OCI-LY3 (cell line): ENCODE results near the gene EEF1AKMT3.
A peak's percentile ranks its signal among the peaks of the same experiment; 100 is the strongest.

Experiments used
- H2AFZ ChIP-seq: fragments of 200-600, 300-600 bp; shearing (Covaris generic); 2 replicates; pipeline ENCODE4 v1.6.0; 2014; ENCODE audit warnings: antibody characterized with exemption, low read depth, low read length
- H3K27ac ChIP-seq: fragments of 200-600, 300-600 bp; sonication (generic); 2 replicates; pipeline ENCODE4 v1.5.1; 2014; ENCODE audit warnings: mild to moderate bottlenecking, low read length, moderate library complexity, mixed read lengths
- H3K27me3 ChIP-seq: fragments of 200-600, 300-600 bp; sonication (generic); 2 replicates; pipeline ENCODE4 v1.6.1; 2014; ENCODE audit warnings: low read depth, low read length, mixed read lengths
- H3K36me3 ChIP-seq: fragments of 200-600, 300-600 bp; sonication (generic); replicated peaks from 2 replicates; pipeline ENCODE3; 2014; ENCODE audit warnings: low read depth, low read length, mixed read lengths
- H3K4me1 ChIP-seq: fragments of 300-600, 200-600 bp; sonication (generic); 2 replicates; pipeline ENCODE4 v1.6.1; 2014; ENCODE audit warnings: low read length, mixed read lengths
- H3K4me2 ChIP-seq: fragments of 200-600, 300-600 bp; sonication (generic); 2 replicates; pipeline ENCODE4 v1.6.1; 2014; ENCODE audit warnings: low read length, mixed read lengths
- H3K4me3 ChIP-seq: fragments of 300-600, 200-600 bp; sonication (generic); 2 replicates; pipeline ENCODE4 v1.5.1; 2014; ENCODE audit warnings: antibody characterized with exemption, mild to moderate bottlenecking, low read length, moderate library complexity
- H3K79me2 ChIP-seq: fragments of 300-600, 200-600 bp; shearing (Covaris generic); 2 replicates; pipeline ENCODE4 v1.6.1; 2014; ENCODE audit warnings: mild to moderate bottlenecking, low read length, mixed read lengths
- H3K9ac ChIP-seq: fragments of 300-600, 200-600 bp; shearing (Covaris generic); 2 replicates; pipeline ENCODE4 v1.6.0; 2014; ENCODE audit warnings: mild to moderate bottlenecking, low read length, moderate library complexity
- H3K9me3 ChIP-seq: fragments of 200-600, 300-600 bp; shearing (Covaris generic); 2 replicates; pipeline ENCODE4 v1.6.1; 2014; ENCODE audit warnings: low read length, mixed read lengths; ENCODE audit not compliant: insufficient read depth
- H4K20me1 ChIP-seq: fragments of 200-600, 300-600 bp; sonication (generic); 2 replicates; pipeline ENCODE4 v1.6.1; 2016; ENCODE audit warnings: low read length, mixed read lengths; ENCODE audit not compliant: insufficient read depth
- EZH2phosphoT487 ChIP-seq: fragments of 200-600 bp; shearing (Covaris generic); IDR thresholded peaks from 2 replicates; pipeline ENCODE4 v1.6.1; 2018; ENCODE audit warnings: antibody characterized with exemption, mixed run types, low read depth
- TF ChIP-seq, protein P1 (sequence below): fragments of 200-600, 300-600 bp; sonication (generic); IDR thresholded peaks from 2 replicates; pipeline ENCODE4 v1.5.1; 2014; ENCODE audit warnings: antibody characterized with exemption, low read length, low read depth

Gene EEF1AKMT3

DNA sequence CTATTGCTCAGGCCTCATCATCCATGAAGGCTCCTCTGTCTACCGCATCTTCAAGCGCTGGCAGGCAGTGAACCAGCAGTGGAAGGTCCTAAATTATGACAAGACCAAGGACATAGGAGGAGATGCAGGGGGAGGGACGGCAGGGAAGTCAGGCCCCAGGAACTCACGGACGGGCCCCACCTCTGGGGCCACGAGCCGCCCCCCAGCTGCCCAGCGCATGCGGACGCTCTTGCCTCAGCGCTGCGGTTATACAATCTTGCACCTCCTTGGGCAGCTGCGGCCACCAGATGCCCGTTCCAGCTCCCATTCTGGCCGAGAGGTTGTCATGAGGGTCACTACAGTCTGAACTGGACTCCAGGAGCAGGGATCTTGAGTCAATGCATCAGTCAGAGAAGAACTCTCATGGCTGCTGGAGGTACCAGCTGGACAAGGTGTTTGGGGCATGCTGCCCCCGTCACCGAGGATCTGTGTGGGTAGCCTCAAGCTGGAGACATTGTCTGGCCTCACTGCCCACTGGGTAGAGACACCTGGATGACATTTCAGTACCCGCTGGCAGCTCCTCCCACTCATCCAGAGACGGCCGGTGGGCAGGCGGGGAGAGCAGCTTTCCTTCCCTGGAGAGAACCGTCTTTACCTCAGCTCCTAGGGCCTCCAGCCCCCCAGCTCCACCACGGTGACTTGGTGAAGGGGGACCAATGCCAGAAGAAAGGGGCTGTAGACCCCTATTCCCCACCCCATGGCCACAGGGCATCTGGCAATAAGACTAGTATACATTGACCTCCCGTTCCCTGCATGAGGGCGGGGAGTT is 13.7 kb upstream of the EEF1AKMT3 start:
- Histone ChIP-seq H2AFZ (no peak overlapping the region), H4K20me1 (peaks cover 25% of the 10 kb centered on the region), H3K27me3 (no peaks in the 10 kb centered on the region), H3K9me3 (no peaks in the 10 kb centered on the region), H3K79me2 (peaks cover 38% of the 10 kb centered on the region), H3K4me3 (no peak overlapping the region), H3K4me1 (peaks cover 15% of the 10 kb centered on the region), H3K27ac (no peak overlapping the region), H3K4me2 (no peak overlapping the region), H3K9ac (no peak overlapping the region), H3K36me3 (peaks cover 46% of the 10 kb centered on the region)
- TF ChIP-seq, protein P1, sequence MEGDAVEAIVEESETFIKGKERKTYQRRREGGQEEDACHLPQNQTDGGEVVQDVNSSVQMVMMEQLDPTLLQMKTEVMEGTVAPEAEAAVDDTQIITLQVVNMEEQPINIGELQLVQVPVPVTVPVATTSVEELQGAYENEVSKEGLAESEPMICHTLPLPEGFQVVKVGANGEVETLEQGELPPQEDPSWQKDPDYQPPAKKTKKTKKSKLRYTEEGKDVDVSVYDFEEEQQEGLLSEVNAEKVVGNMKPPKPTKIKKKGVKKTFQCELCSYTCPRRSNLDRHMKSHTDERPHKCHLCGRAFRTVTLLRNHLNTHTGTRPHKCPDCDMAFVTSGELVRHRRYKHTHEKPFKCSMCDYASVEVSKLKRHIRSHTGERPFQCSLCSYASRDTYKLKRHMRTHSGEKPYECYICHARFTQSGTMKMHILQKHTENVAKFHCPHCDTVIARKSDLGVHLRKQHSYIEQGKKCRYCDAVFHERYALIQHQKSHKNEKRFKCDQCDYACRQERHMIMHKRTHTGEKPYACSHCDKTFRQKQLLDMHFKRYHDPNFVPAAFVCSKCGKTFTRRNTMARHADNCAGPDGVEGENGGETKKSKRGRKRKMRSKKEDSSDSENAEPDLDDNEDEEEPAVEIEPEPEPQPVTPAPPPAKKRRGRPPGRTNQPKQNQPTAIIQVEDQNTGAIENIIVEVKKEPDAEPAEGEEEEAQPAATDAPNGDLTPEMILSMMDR = no peak
- TF ChIP-seq EZH2phosphoT487 = no peak

DNA sequence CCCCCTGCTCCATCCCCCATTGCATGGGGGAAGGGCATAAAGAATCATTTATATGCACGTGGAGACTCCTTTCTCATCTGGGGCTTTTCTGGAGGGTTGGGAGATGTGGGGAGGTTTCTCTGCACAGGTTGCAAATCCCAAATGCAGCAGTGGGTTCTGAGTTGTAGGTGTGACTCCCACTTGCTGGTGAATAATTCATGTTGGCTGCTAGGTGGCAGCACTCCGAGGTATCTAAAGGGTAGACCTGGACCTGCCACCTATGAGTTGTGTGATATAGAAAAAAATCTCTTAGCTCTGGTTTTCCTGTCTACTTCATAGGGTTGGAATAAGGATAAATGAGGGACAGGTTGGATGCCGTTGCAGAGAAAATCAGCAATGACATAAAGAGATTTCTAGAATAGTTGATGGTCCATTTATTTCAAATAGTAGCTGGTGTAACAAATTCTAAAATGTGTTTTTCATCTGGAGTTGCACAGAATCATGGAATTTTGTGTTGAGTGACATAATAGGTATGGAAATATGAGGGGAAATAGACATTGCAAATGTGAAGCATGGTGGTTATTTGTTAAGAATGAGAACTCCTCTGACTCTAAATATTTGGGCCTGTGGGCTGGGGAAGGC is 12.9 kb upstream of the EEF1AKMT3 start:
- TF ChIP-seq, protein P1 = peak; percentile 63
- no peak for TF ChIP-seq EZH2phosphoT487
- H3K4me1 ChIP-seq = peaks cover 9% of the 10 kb centered on the region
- H3K36me3 ChIP-seq = peaks cover 46% of the 10 kb centered on the region
- no peaks in the 10 kb centered on the region for H3K9me3 ChIP-seq
- H3K27ac ChIP-seq = no peak overlapping the region
- H3K27me3 ChIP-seq = no peaks in the 10 kb centered on the region
- H3K79me2 ChIP-seq = peaks cover 38% of the 10 kb centered on the region
- H2AFZ ChIP-seq = no peak overlapping the region
- H3K9ac ChIP-seq = no peak overlapping the region
- no peak overlapping the region for H3K4me2 ChIP-seq
- peaks cover 25% of the 10 kb centered on the region for H4K20me1 ChIP-seq
- H3K4me3 ChIP-seq = no peak overlapping the region

DNA sequence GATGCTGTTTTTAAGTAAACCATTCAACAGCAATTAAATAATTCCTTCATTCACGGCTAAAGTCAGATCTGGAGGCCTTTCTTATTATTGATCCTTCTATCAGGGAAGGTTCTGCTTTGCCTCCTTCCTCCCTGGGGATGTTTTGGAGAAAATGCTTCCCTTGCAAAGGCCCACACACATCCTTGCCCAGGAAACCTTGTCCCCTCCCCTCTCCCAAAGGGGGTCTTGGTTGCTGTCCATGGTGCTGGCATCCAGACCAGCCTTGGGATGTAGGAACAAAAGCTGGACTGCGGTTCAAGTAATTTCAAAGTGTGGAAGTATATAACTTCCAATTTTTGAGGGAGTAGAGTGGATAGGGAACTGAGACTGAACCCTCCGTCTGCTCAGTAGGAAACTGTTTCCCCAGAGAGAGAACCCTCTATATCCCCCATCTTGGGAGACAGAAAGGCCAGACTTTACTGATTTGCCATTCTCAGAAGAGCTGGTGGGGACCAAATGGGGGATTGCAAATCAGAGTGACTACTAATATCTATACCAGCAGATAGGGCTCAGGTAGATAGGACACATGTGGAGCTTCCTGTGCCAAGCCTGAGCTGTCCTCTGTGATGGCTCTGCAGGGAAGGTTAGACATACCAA is 11.9 kb upstream of the EEF1AKMT3 start:
- H2AFZ ChIP-seq = no peak overlapping the region
- peaks cover 11% of the 10 kb centered on the region for H3K4me1 ChIP-seq
- peaks cover 25% of the 10 kb centered on the region for H4K20me1 ChIP-seq
- H3K9me3 ChIP-seq = no peaks in the 10 kb centered on the region
- H3K9ac ChIP-seq = no peak overlapping the region
- no peak overlapping the region for H3K4me3 ChIP-seq
- peaks cover 37% of the 10 kb centered on the region for H3K79me2 ChIP-seq
- H3K4me2 ChIP-seq = no peak overlapping the region
- no peak for TF ChIP-seq EZH2phosphoT487
- TF ChIP-seq, protein P1 = no peak
- H3K27me3 ChIP-seq = no peaks in the 10 kb centered on the region
- no peak overlapping the region for H3K27ac ChIP-seq
- H3K36me3 ChIP-seq = peaks cover 46% of the 10 kb centered on the region

DNA sequence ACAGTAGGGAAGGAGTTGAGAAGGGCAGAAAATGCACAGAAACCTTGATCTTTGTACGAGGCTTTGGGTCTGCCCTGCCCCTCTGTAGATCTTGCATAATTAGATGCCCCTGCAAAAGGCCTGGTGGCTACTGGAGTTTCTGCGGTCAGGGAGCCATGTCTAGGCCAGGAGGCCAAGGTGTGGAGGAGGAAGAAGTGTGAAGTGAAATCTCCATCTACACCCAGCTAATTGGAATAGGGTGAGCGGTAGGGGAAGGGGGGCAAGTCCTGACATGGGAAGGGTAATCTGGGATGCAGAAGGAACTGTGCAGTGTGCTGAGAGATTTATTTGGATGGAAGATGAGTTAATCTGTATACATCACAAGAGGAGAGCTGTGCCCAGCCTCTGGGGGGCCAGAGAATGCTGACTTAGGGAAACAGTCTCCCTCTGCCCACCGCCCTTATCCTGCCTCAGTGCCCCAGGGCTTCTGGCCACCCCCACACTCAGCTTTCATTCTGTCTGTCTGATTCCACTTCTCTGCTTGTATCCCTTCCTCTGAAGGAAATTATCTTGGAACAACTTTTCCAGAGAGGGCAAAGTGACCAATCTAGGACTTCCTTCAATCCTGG is 10.9 kb upstream of the EEF1AKMT3 start:
- Histone ChIP-seq H3K36me3 (peaks cover 48% of the 10 kb centered on the region), H2AFZ (no peak overlapping the region), H3K4me2 (no peak overlapping the region), H3K79me2 (peaks cover 27% of the 10 kb centered on the region), H3K4me3 (no peak overlapping the region), H4K20me1 (peaks cover 25% of the 10 kb centered on the region), H3K4me1 (peaks cover 10% of the 10 kb centered on the region), H3K9ac (no peak overlapping the region), H3K9me3 (no peaks in the 10 kb centered on the region), H3K27ac (no peak overlapping the region), H3K27me3 (no peaks in the 10 kb centered on the region)
- TF ChIP-seq, protein P1 = no peak
- TF ChIP-seq EZH2phosphoT487 = no peak
